ENCODE results near the gene CFAP99. TPM values are rescaled to one million over a fixed set of nuclear protein-coding genes. Genes with fewer than 3 reads are reported as not detected.

Gene CFAP99
- total RNA-seq, 1 donor from 2014 or later: not detected

- Mint-ChIP-seq H3K27ac (no peak overlapping the region), H3K4me3 (ENCODE audit: low read depth) (no peak overlapping the region), H3K4me1 (ENCODE audit: low read depth) (no peaks in the 10 kb centered on the region), H3K36me3 (ENCODE audit: insufficient read depth) (no peaks in the 10 kb centered on the region), H3K9me3 (ENCODE audit: low read depth) (no peaks in the 10 kb centered on the region), H3K27me3 (no peaks in the 10 kb centered on the region)
- DNase-seq (ENCODE audit: low spot score, unreplicated experiment): no peak
- TF ChIP-seq, protein P1, sequence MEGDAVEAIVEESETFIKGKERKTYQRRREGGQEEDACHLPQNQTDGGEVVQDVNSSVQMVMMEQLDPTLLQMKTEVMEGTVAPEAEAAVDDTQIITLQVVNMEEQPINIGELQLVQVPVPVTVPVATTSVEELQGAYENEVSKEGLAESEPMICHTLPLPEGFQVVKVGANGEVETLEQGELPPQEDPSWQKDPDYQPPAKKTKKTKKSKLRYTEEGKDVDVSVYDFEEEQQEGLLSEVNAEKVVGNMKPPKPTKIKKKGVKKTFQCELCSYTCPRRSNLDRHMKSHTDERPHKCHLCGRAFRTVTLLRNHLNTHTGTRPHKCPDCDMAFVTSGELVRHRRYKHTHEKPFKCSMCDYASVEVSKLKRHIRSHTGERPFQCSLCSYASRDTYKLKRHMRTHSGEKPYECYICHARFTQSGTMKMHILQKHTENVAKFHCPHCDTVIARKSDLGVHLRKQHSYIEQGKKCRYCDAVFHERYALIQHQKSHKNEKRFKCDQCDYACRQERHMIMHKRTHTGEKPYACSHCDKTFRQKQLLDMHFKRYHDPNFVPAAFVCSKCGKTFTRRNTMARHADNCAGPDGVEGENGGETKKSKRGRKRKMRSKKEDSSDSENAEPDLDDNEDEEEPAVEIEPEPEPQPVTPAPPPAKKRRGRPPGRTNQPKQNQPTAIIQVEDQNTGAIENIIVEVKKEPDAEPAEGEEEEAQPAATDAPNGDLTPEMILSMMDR (IDR thresholded peaks at IDR 0.05; ENCODE audit: unreplicated experiment): no peak
Observed at GRCh38 chr4:2448589-2448988, 29.8 kb downstream of the CFAP99 start.

GRCh38 chr4:2449051-2449450 lies 30.3 kb downstream of the CFAP99 start:
- Mint-ChIP-seq H3K27me3 (no peaks in the 10 kb centered on the region), H3K4me1 (ENCODE audit: low read depth) (no peaks in the 10 kb centered on the region), H3K9me3 (ENCODE audit: low read depth) (no peaks in the 10 kb centered on the region), H3K36me3 (ENCODE audit: insufficient read depth) (no peaks in the 10 kb centered on the region), H3K27ac (no peak overlapping the region), H3K4me3 (ENCODE audit: low read depth) (no peak overlapping the region)
- no peak for DNase-seq (ENCODE audit: low spot score, unreplicated experiment)
- TF ChIP-seq, protein P1 (IDR thresholded peaks at IDR 0.05; ENCODE audit: unreplicated experiment): no peak

DNA sequence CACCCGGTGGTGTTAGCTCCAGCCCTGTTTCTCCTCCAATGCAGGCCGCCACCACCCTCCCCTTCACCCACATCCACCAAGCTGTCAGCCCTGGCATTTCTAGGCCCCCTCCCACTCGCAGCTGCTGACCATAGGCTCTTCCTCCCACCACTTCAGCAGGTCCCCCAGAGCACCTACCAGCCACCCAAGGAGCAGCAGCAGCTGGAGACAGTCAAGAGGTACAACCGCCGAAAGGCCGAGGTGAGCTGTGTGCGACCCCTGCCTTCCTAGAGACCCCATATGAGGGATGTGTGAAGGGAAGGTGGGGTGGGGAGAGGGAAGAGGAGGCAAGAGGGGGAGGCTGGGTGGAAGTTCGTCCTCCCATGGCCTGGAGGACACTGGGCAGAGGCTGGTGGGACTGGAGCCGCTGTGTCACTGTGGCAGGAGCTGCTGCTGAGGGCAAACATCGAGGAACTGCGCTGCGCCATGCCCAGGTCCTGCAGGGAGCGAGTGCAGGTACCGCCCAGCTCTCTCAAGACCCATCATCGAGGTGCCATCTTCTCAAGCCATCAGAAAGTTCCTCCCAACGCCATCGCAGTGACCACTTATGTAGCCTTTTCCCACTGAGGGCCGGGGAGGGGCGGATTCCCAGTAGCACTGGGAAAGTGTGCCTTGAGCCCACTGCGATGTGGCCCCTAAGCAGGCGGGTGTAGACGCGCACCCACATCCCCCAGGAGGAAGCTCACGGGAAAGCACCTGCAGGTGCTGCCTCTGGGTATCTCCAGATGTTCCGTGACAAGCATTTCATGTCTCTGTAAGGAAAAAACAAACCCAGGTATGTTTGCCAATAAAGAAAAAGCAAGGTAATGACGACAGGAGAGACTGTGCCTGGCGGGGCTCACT lies 31.0 kb downstream of the CFAP99 start:
- Mint-ChIP-seq H3K36me3 (ENCODE audit: insufficient read depth) (no peaks in the 10 kb centered on the region), H3K4me1 (ENCODE audit: low read depth) (no peaks in the 10 kb centered on the region), H3K9me3 (ENCODE audit: low read depth) (no peaks in the 10 kb centered on the region), H3K27me3 (no peaks in the 10 kb centered on the region), H3K27ac (no peak overlapping the region), H3K4me3 (ENCODE audit: low read depth) (no peak overlapping the region)
- no peak for DNase-seq (ENCODE audit: low spot score, unreplicated experiment)
- TF ChIP-seq, protein P1 (IDR thresholded peaks at IDR 0.05; ENCODE audit: unreplicated experiment): no peak

DNA sequence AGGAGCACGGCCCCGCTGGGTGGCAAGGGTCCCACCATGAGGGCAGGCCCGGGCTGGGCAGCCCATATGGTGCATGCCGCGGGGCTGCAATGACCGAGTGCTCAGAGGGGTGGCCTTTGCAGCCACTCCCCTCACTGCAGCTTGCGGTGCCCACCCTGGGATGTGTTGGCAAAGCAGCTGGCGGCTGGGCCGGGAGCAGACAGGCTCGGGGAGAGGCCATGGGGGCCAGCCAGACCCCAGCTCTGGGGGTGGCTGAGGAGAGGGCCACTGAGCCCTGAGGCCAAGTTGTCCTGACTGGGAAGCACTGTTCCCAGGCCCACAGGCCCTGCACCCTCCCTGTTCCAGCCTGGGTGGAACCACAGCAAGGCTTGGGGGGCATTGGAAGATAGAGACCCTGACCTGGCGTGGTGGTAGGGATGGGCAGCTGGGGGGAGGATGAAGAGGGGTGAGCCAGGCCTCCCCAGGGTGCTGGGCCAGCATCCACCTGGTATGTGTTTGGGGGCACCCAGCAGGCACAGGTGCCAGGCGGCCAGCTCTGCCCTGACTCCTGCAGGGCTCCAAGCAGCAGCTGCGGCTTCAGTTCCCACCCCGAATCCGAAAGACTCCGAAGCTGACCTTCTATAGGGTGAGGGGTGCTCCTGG lies 31.8 kb downstream of the CFAP99 start:
- TF ChIP-seq, protein P1 (IDR thresholded peaks at IDR 0.05; ENCODE audit: unreplicated experiment): no peak
- no peaks in the 10 kb centered on the region for H3K36me3 Mint-ChIP-seq (ENCODE audit: insufficient read depth)
- DNase-seq (ENCODE audit: low spot score, unreplicated experiment): no peak
- H3K4me3 Mint-ChIP-seq (ENCODE audit: low read depth): no peak overlapping the region
- no peaks in the 10 kb centered on the region for H3K4me1 Mint-ChIP-seq (ENCODE audit: low read depth)
- H3K27me3 Mint-ChIP-seq: no peaks in the 10 kb centered on the region
- no peaks in the 10 kb centered on the region for H3K9me3 Mint-ChIP-seq (ENCODE audit: low read depth)
- H3K27ac Mint-ChIP-seq: no peak overlapping the region

- Mint-ChIP-seq H3K4me3 (ENCODE audit: low read depth) (no peak overlapping the region), H3K9me3 (ENCODE audit: low read depth) (no peaks in the 10 kb centered on the region), H3K27me3 (no peaks in the 10 kb centered on the region), H3K36me3 (ENCODE audit: insufficient read depth) (no peaks in the 10 kb centered on the region), H3K4me1 (ENCODE audit: low read depth) (no peaks in the 10 kb centered on the region), H3K27ac (no peak overlapping the region)
- no peak for DNase-seq (ENCODE audit: low spot score, unreplicated experiment)
- TF ChIP-seq, protein P1 (IDR thresholded peaks at IDR 0.05; ENCODE audit: unreplicated experiment): no peak
Observed at GRCh38 chr4:2451036-2451520, 32.3 kb downstream of the CFAP99 start.

Measured in progenitor cell of endocrine pancreas (in vitro differentiated cells).